HepG2 (cell line): ENCODE results near the gene TMCC1. TPM values are rescaled to one million over a fixed set of nuclear protein-coding genes. Genes with fewer than 3 reads are reported as not detected.

Source experiments
- ARNT ChIP-seq: fragments of 450-650 bp; IDR thresholded peaks from 2 replicates; pipeline ENCODE4 v1.6.1; 2017
- BORCS8-MEF2B ChIP-seq: sonication (generic); formaldehyde crosslinking; IDR thresholded peaks from 2 replicates; pipeline ENCODE4 v1.8.0; 2022; ENCODE audit warnings: mild to moderate bottlenecking, missing genetic modification reagents
- HDAC1 ChIP-seq: sonication (generic); formaldehyde crosslinking; IDR thresholded peaks from 2 replicates; pipeline ENCODE4 v1.5.1; 2020; ENCODE audit warnings: mild to moderate bottlenecking, missing genetic modification reagents
- MAFG ChIP-seq: sonication (generic); formaldehyde crosslinking; IDR thresholded peaks from 2 replicates; pipeline ENCODE4 v1.5.1; 2020; ENCODE audit warnings: mild to moderate bottlenecking, missing genetic modification reagents
- NFYC ChIP-seq: IDR thresholded peaks from 2 replicates; pipeline ENCODE4 v1.6.1; 2016; ENCODE audit warnings: missing genetic modification reagents, missing compliant biosample characterization
- RFXAP ChIP-seq: sonication (generic); formaldehyde crosslinking; IDR thresholded peaks from 2 replicates; pipeline ENCODE4 v1.4.0; 2020; ENCODE audit warnings: missing genetic modification reagents, borderline replicate concordance
- SRSF9 ChIP-seq: fragments of 200-400 bp; formaldehyde crosslinking; IDR thresholded peaks from 2 replicates; pipeline ENCODE4 v1.6.1; 2018; ENCODE audit warnings: borderline replicate concordance, mild to moderate bottlenecking, low read depth, low read length; ENCODE audit not compliant: insufficient read depth, poor library complexity, severe bottlenecking
- TEAD3 ChIP-seq: optimal IDR thresholded peaks from 2 replicates; pipeline ENCODE3; 2016; ENCODE audit warnings: borderline replicate concordance
- ZNF12 ChIP-seq: sonication (generic); formaldehyde crosslinking; IDR thresholded peaks from 2 replicates; pipeline ENCODE4 v1.5.0; 2020; ENCODE audit warnings: missing genetic modification reagents
- ZNF17 ChIP-seq: sonication (generic); formaldehyde crosslinking; IDR thresholded peaks from 2 replicates; pipeline ENCODE4 v1.5.0; 2020; ENCODE audit warnings: mild to moderate bottlenecking, missing genetic modification reagents
- ZNF614 ChIP-seq: IDR thresholded peaks from 2 replicates; pipeline ENCODE4 v1.6.1; 2018; ENCODE audit warnings: missing biosample characterization, missing genetic modification reagents, inconsistent platforms, borderline replicate concordance
- ZNF879 ChIP-seq: sonication (generic); formaldehyde crosslinking; IDR thresholded peaks from 2 replicates; pipeline ENCODE4 v1.8.1; 2023; ENCODE audit warnings: missing genetic modification reagents
- polyA plus RNA-seq, 8 experiments: library from polyadenylated mRNA; depleted of rRNA in 3 of 8; stranded (reverse) in 7 of 8; unstranded in 1 of 8; fragments of >200 nt; fragmentation: Illumina TruSeq in 4 of 8; extraction: Trizol in 4 of 8; gene quantifications; 2 replicates each; pipeline versions ENCODE4 v1.2.1 to v1.2.3, GENCODE V29; 2011 to 2016; ENCODE audit warnings: low read depth in 4 of 8, missing spikeins in 1 of 8, mixed read lengths in 1 of 8; ENCODE audit not compliant: insufficient read depth in 1 of 8
- total RNA-seq, 5 experiments: library from RNA; depleted of rRNA; stranded (reverse); fragments of >200 nt; fragmentation: Illumina TruSeq; extraction: Trizol; gene quantifications; 2 replicates each; pipeline ENCODE4 v1.2.3, GENCODE V29; 2016; ENCODE audit warnings: low read depth in 1 of 5
- TF ChIP-seq, protein P1 (sequence below): sonication (generic); formaldehyde crosslinking; IDR thresholded peaks from 2 replicates; pipeline ENCODE4 v1.4.0; 2020; ENCODE audit warnings: missing genetic modification reagents
- TF ChIP-seq, protein P2 (sequence below): IDR thresholded peaks from 2 replicates; pipeline ENCODE4 v1.6.1; 2016; ENCODE audit warnings: mild to moderate bottlenecking, missing biosample characterization, missing genetic modification reagents
- TF ChIP-seq, protein P3 (sequence below): IDR thresholded peaks from 2 replicates; pipeline ENCODE4 v1.6.1; 2016; ENCODE audit warnings: missing compliant biosample characterization, missing genetic modification reagents, borderline replicate concordance
- TF ChIP-seq, protein P4 (sequence below), 2 experiments: IDR thresholded peaks; 2 replicates each; pipeline ENCODE4 v1.6.1; 2011 to 2012; ENCODE audit warnings: low read length in 2 of 2, borderline replicate concordance in 1 of 2, low read depth in 1 of 2, mild to moderate bottlenecking in 1 of 2, moderate library complexity in 1 of 2
- TF ChIP-seq, protein P5 (sequence below): sonication (generic); formaldehyde crosslinking; IDR thresholded peaks from 2 replicates; pipeline ENCODE4 v1.4.0; 2020; ENCODE audit warnings: missing genetic modification reagents, mild to moderate bottlenecking, borderline replicate concordance

The TMCC1 gene
- total and polyA plus RNA-seq, 2 of the 13 experiments (the other 11 are each of a cell fraction or from before 2014, with no cell fraction given) = 12.1 to 264 TPM

DNA sequence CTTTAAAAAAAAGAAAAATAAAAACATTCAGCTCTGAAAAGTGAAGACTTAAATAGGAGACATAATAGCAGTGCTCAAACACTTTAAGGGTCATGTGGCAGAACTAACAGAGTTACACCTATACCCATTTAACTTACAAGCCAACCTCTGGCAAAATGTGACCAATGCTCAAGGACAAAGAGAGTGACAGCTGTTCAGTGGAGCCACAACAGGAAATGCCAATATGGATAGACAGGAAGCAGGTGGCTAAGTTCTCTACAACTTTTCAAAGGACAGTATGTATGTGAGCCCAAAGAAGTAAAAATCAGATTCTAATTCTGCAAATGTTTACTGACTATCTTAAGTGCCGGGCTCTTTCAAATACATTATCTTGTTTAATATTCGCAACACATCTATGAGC is 3.4 kb downstream of the TMCC1 start (continued):
- TF ChIP-seq, protein P1, sequence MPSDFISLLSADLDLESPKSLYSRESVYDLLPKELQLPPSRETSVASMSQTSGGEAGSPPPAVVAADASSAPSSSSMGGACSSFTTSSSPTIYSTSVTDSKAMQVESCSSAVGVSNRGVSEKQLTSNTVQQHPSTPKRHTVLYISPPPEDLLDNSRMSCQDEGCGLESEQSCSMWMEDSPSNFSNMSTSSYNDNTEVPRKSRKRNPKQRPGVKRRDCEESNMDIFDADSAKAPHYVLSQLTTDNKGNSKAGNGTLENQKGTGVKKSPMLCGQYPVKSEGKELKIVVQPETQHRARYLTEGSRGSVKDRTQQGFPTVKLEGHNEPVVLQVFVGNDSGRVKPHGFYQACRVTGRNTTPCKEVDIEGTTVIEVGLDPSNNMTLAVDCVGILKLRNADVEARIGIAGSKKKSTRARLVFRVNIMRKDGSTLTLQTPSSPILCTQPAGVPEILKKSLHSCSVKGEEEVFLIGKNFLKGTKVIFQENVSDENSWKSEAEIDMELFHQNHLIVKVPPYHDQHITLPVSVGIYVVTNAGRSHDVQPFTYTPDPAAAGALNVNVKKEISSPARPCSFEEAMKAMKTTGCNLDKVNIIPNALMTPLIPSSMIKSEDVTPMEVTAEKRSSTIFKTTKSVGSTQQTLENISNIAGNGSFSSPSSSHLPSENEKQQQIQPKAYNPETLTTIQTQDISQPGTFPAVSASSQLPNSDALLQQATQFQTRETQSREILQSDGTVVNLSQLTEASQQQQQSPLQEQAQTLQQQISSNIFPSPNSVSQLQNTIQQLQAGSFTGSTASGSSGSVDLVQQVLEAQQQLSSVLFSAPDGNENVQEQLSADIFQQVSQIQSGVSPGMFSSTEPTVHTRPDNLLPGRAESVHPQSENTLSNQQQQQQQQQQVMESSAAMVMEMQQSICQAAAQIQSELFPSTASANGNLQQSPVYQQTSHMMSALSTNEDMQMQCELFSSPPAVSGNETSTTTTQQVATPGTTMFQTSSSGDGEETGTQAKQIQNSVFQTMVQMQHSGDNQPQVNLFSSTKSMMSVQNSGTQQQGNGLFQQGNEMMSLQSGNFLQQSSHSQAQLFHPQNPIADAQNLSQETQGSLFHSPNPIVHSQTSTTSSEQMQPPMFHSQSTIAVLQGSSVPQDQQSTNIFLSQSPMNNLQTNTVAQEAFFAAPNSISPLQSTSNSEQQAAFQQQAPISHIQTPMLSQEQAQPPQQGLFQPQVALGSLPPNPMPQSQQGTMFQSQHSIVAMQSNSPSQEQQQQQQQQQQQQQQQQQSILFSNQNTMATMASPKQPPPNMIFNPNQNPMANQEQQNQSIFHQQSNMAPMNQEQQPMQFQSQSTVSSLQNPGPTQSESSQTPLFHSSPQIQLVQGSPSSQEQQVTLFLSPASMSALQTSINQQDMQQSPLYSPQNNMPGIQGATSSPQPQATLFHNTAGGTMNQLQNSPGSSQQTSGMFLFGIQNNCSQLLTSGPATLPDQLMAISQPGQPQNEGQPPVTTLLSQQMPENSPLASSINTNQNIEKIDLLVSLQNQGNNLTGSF (CRISPR knock-in tag) = no peak
- TF ChIP-seq, protein P2, sequence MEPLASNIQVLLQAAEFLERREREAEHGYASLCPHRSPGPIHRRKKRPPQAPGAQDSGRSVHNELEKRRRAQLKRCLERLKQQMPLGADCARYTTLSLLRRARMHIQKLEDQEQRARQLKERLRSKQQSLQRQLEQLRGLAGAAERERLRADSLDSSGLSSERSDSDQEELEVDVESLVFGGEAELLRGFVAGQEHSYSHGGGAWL = no peak
- TF ChIP-seq RFXAP = no peak
- peak; percentile 34; the same call in 1 of the 2 replicates for TF ChIP-seq ZNF614
- TF ChIP-seq MAFG (CRISPR knock-in tag) = no peak
- TF ChIP-seq ZNF17 (CRISPR knock-in tag) = no peak
- TF ChIP-seq, protein P3, sequence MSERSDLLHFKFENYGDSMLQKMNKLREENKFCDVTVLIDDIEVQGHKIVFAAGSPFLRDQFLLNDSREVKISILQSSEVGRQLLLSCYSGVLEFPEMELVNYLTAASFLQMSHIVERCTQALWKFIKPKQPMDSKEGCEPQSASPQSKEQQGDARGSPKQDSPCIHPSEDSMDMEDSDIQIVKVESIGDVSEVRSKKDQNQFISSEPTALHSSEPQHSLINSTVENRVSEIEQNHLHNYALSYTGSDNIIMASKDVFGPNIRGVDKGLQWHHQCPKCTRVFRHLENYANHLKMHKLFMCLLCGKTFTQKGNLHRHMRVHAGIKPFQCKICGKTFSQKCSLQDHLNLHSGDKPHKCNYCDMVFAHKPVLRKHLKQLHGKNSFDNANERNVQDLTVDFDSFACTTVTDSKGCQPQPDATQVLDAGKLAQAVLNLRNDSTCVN = no peak
- TF ChIP-seq ZNF879 (CRISPR knock-in tag) = no peak
- TF ChIP-seq NFYC (CRISPR knock-in tag) = no peak
- no peak for TF ChIP-seq BORCS8-MEF2B
- TF ChIP-seq ZNF12 = no peak
- peak; percentile 63 for TF ChIP-seq TEAD3 (CRISPR knock-in tag)
- TF ChIP-seq HDAC1 = peak; percentile 20; the same call in 1 of the 2 replicates
- TF ChIP-seq, protein P4, sequence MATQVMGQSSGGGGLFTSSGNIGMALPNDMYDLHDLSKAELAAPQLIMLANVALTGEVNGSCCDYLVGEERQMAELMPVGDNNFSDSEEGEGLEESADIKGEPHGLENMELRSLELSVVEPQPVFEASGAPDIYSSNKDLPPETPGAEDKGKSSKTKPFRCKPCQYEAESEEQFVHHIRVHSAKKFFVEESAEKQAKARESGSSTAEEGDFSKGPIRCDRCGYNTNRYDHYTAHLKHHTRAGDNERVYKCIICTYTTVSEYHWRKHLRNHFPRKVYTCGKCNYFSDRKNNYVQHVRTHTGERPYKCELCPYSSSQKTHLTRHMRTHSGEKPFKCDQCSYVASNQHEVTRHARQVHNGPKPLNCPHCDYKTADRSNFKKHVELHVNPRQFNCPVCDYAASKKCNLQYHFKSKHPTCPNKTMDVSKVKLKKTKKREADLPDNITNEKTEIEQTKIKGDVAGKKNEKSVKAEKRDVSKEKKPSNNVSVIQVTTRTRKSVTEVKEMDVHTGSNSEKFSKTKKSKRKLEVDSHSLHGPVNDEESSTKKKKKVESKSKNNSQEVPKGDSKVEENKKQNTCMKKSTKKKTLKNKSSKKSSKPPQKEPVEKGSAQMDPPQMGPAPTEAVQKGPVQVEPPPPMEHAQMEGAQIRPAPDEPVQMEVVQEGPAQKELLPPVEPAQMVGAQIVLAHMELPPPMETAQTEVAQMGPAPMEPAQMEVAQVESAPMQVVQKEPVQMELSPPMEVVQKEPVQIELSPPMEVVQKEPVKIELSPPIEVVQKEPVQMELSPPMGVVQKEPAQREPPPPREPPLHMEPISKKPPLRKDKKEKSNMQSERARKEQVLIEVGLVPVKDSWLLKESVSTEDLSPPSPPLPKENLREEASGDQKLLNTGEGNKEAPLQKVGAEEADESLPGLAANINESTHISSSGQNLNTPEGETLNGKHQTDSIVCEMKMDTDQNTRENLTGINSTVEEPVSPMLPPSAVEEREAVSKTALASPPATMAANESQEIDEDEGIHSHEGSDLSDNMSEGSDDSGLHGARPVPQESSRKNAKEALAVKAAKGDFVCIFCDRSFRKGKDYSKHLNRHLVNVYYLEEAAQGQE (IDR thresholded peaks at IDR 0.05; ENCODE audit: borderline replicate concordance in 1 of 2, low read depth in 1 of 2, low read length in 2 of 2) = no peak
- TF ChIP-seq, protein P5, sequence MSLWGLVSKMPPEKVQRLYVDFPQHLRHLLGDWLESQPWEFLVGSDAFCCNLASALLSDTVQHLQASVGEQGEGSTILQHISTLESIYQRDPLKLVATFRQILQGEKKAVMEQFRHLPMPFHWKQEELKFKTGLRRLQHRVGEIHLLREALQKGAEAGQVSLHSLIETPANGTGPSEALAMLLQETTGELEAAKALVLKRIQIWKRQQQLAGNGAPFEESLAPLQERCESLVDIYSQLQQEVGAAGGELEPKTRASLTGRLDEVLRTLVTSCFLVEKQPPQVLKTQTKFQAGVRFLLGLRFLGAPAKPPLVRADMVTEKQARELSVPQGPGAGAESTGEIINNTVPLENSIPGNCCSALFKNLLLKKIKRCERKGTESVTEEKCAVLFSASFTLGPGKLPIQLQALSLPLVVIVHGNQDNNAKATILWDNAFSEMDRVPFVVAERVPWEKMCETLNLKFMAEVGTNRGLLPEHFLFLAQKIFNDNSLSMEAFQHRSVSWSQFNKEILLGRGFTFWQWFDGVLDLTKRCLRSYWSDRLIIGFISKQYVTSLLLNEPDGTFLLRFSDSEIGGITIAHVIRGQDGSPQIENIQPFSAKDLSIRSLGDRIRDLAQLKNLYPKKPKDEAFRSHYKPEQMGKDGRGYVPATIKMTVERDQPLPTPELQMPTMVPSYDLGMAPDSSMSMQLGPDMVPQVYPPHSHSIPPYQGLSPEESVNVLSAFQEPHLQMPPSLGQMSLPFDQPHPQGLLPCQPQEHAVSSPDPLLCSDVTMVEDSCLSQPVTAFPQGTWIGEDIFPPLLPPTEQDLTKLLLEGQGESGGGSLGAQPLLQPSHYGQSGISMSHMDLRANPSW (CRISPR knock-in tag) = no peak
- no peak for TF ChIP-seq SRSF9
- TF ChIP-seq ARNT = no peak
